CD14-positive monocyte (primary cell): Measurements from ENCODE around the gene GPR75. TPM values are rescaled to one million over a fixed set of nuclear protein-coding genes. Genes with fewer than 3 reads are reported as not detected.

Source experiments
- DNase-seq, 3 donors: peaks; one replicate each; pipeline ENCODE4 v3.0.0-alpha.2; 2011 to 2022
- H2AFZ ChIP-seq: 2 replicates; pipeline ENCODE4 v1.6.0; 2012; ENCODE audit warnings: mild to moderate bottlenecking, low read depth, low read length, inconsistent platforms; ENCODE audit not compliant: insufficient read depth, poor library complexity, severe bottlenecking
- H3K27ac ChIP-seq, 2 donors: 1 replicate in 1 of 2; 2 replicates in 1 of 2; pipeline ENCODE4 v1.5.1; 2012 to 2013; ENCODE audit warnings: low read length in 2 of 2, control low read depth in 1 of 2, inconsistent platforms in 1 of 2, low read depth in 1 of 2, mild to moderate bottlenecking in 1 of 2
- H3K27me3 ChIP-seq, 2 donors: one replicate each; pipeline versions ENCODE4 v1.6.0 to v1.6.1; 2011 to 2013; ENCODE audit warnings: low read length in 2 of 2; ENCODE audit not compliant: control insufficient read depth in 2 of 2, insufficient read depth in 2 of 2
- H3K36me3 ChIP-seq, 2 donors: replicated peaks in 1 of 2; 1 replicate in 1 of 2; 2 replicates in 1 of 2; pipeline versions ENCODE4 v1.5.1 to v1.6.1; 2012 to 2013; ENCODE audit warnings: low read length in 2 of 2, control low read depth in 1 of 2, inconsistent platforms in 1 of 2, mild to moderate bottlenecking in 1 of 2; ENCODE audit not compliant: insufficient read depth in 2 of 2, control insufficient read depth in 1 of 2
- H3K4me1 ChIP-seq, 2 donors: 1 replicate in 1 of 2; 2 replicates in 1 of 2; pipeline versions ENCODE4 v1.5.1 to v1.6.1; 2012 to 2013; ENCODE audit warnings: low read length in 2 of 2, control low read depth in 1 of 2, inconsistent platforms in 1 of 2, mild to moderate bottlenecking in 1 of 2, moderate library complexity in 1 of 2; ENCODE audit not compliant: insufficient read depth in 2 of 2, control insufficient read depth in 1 of 2
- H3K4me2 ChIP-seq: replicated peaks from 2 replicates; pipeline ENCODE3; 2012; ENCODE audit warnings: low read length, moderate library complexity, mild to moderate bottlenecking; ENCODE audit not compliant: poor library complexity, severe bottlenecking; ENCODE audit errors: extremely low read depth
- H3K4me3 ChIP-seq, 3 experiments: fragments of 200-600 bp in 1 of 3; sonication (generic) in 1 of 3; replicated peaks in 1 of 3; 1 replicate in 2 of 3; 2 replicates in 1 of 3; pipeline ENCODE4 v1.5.1; 2011 to 2013; ENCODE audit warnings: low read length in 3 of 3, mild to moderate bottlenecking in 3 of 3, control low read depth in 2 of 3, low read depth in 2 of 3, inconsistent platforms in 1 of 3, moderate library complexity in 1 of 3
- H3K79me2 ChIP-seq: 2 replicates; pipeline ENCODE4 v1.6.0; 2012; ENCODE audit warnings: mild to moderate bottlenecking, control low read depth, inconsistent platforms, low read length, moderate library complexity; ENCODE audit not compliant: insufficient read depth
- H3K9ac ChIP-seq: 2 replicates; pipeline ENCODE4 v1.6.0; 2017; ENCODE audit warnings: low read length, mild to moderate bottlenecking; ENCODE audit not compliant: insufficient read depth, poor library complexity, severe bottlenecking
- H3K9me3 ChIP-seq, 2 donors: replicated peaks in 1 of 2; 1 replicate in 1 of 2; 2 replicates in 1 of 2; pipeline versions ENCODE4 v1.5.1 to v1.6.1; 2012 to 2013; ENCODE audit warnings: low read length in 2 of 2, control low read depth in 1 of 2; ENCODE audit not compliant: control insufficient read depth in 1 of 2, insufficient read depth in 1 of 2
- H4K20me1 ChIP-seq: 2 replicates; pipeline ENCODE4 v1.6.0; 2012; ENCODE audit warnings: mild to moderate bottlenecking, low read length, control low read depth, moderate library complexity; ENCODE audit not compliant: insufficient read depth
- H3K27ac Mint-ChIP-seq, 7 donors: one replicate each; pipeline ENCODE4 v1.8.0; 2020; ENCODE audit warnings: mild to moderate bottlenecking in 7 of 7, mixed read lengths in 7 of 7, moderate library complexity in 6 of 7, inconsistent platforms in 2 of 7
- H3K27me3 Mint-ChIP-seq, 3 donors: one replicate each; pipeline ENCODE4 v1.8.0; 2021 to 2022; ENCODE audit warnings: low read depth in 3 of 3, mild to moderate bottlenecking in 3 of 3, mixed read lengths in 3 of 3, moderate library complexity in 3 of 3, inconsistent platforms in 1 of 3
- H3K36me3 Mint-ChIP-seq, 2 donors: one replicate each; pipeline ENCODE4 v1.8.0; 2020; ENCODE audit warnings: mixed read lengths in 2 of 2, inconsistent platforms in 1 of 2, mild to moderate bottlenecking in 1 of 2
- H3K4me1 Mint-ChIP-seq: one replicate; pipeline ENCODE4 v1.8.0; 2020; ENCODE audit warnings: mild to moderate bottlenecking, mixed read lengths
- H3K4me3 Mint-ChIP-seq, 2 donors: one replicate each; pipeline ENCODE4 v1.8.0; 2020; ENCODE audit warnings: mild to moderate bottlenecking in 2 of 2, mixed read lengths in 2 of 2, moderate library complexity in 1 of 2
- H3K9me3 Mint-ChIP-seq, 7 donors: one replicate each; pipeline ENCODE4 v1.8.0; 2020 to 2022; ENCODE audit warnings: mixed read lengths in 7 of 7, mild to moderate bottlenecking in 6 of 7, moderate library complexity in 6 of 7, inconsistent platforms in 2 of 7
- CTCF ChIP-seq: fragments of 200-600 bp; IDR thresholded peaks from one replicate; pipeline ENCODE4 v1.8.0; 2022; ENCODE audit warnings: antibody characterized with exemption, mild to moderate bottlenecking
- WGBS: methylation state at CpG from one replicate; pipeline ENCODE4 v1.1.5; 2013; ENCODE audit warnings: missing lambda C conversion rate; ENCODE audit not compliant: insufficient coverage; 5-methylcytosine and 5-hydroxymethylcytosine counted together
- intact Hi-C, 2 donors: fragments of 100-400 bp; cut with micrococcal nuclease; formaldehyde crosslinking; loops; one replicate each; pipeline versions ENCODE4 v1.15.0 to v1.15.1; 2023
- polyA plus RNA-seq, 3 donors: library from polyadenylated mRNA; depleted of rRNA in 1 of 3; unstranded in 2 of 3; stranded (reverse) in 1 of 3; fragments of 300-500 nt in 2 of 3; fragments of >200 nt in 1 of 3; fragmentation: Illumina TruSeq in 2 of 3; gene quantifications; 1 replicate in 2 of 3; 2 replicates in 1 of 3; pipeline ENCODE4 v1.2.3, GENCODE V29; 2012 to 2021

The GPR75 gene
- polyA plus RNA-seq, 3 donors: 2.2 TPM; not detected in 2

GRCh38 chr2:53880756-53881155 is 21.0 kb upstream of the GPR75 start:
- Mint-ChIP-seq H3K27ac (no peak overlapping the region), H3K4me1 (no peaks in the 10 kb centered on the region), H3K27me3 (no peaks in the 10 kb centered on the region), H3K9me3 (peaks cover 0 to 2% (median 0%) of the 10 kb centered on the region in 7 donors), H3K36me3 (peaks cover 62 to 89% of the 10 kb centered on the region in 2 donors), H3K4me3 (no peak overlapping the region)
- Histone ChIP-seq H3K79me2 (no peaks in the 10 kb centered on the region), H3K4me1 (no peaks in the 10 kb centered on the region), H3K36me3 (peaks cover 59 to 92% of the 10 kb centered on the region in 2 donors), H3K9me3 (no peaks in the 10 kb centered on the region), H4K20me1 (no peaks in the 10 kb centered on the region), H3K4me3 (no peak overlapping the region), H3K9ac (no peak overlapping the region), H3K27ac (no peak overlapping the region), H3K4me2 (no peak overlapping the region), H2AFZ (no peak overlapping the region), H3K27me3 (no peaks in the 10 kb centered on the region)
- no peak for TF ChIP-seq CTCF
- WGBS: no CpG with 5 or more reads among the region's 3 CpGs
- DNase-seq: no peak
- intact Hi-C loops: loop anchor here in 1 of 2 donors (10.0 kb wide), 1 partner anchor 54 kb away; no protein-coding TSS in a partner anchor

- H3K27ac Mint-ChIP-seq: no peak overlapping the region
- no peak overlapping the region for H3K4me3 ChIP-seq
- DNase-seq: no peak
- H3K27me3 ChIP-seq: no peaks in the 10 kb centered on the region
- no peaks in the 10 kb centered on the region for H3K79me2 ChIP-seq
- intact Hi-C loops: no loop called here
- no peaks in the 10 kb centered on the region for H4K20me1 ChIP-seq
- H3K4me2 ChIP-seq: no peak overlapping the region
- H3K9ac ChIP-seq: no peak overlapping the region
- peaks cover 59 to 94% of the 10 kb centered on the region in 2 donors for H3K36me3 ChIP-seq
- H3K9me3 Mint-ChIP-seq: peaks cover 0 to 2% (median 0%) of the 10 kb centered on the region in 7 donors
- no peak overlapping the region for H2AFZ ChIP-seq
- H3K4me1 Mint-ChIP-seq: no peaks in the 10 kb centered on the region
- no peak overlapping the region for H3K27ac ChIP-seq
- no peak for TF ChIP-seq CTCF
- no peak overlapping the region for H3K4me3 Mint-ChIP-seq
- peaks cover 0 to 2% (median 0%) of the 10 kb centered on the region in 3 donors for H3K27me3 Mint-ChIP-seq
- no peaks in the 10 kb centered on the region for H3K9me3 ChIP-seq
- no peaks in the 10 kb centered on the region for H3K4me1 ChIP-seq
- WGBS: 100% methylated on average over 1 of the region's 2 CpGs
- H3K36me3 Mint-ChIP-seq: peaks cover 56 to 87% of the 10 kb centered on the region in 2 donors
Observed at GRCh38 chr2:53877556-53877955, 17.8 kb upstream of the GPR75 start.
